ENCODE measurements around the gene MARCKS.

DNA sequence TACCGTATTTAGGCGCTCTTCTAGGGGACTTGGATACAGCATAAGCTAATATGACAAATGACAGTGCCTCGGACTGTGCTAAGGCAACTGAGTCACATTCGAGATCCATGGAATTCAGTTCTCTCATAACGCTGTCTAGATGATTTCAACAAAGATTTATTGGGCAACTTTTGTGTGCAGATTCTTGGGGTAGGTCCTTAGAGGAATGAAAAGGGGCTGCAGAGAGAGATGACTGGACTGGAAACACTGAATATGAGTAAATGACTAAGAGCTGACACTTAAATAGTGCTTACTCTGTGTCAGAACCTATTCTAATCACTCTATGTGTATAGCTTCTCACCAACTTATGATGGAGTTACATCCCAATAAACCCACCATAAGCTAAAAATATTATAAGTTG, 36.4 kb upstream of the MARCKS start:
- TF ChIP-seq POLR2AphosphoS5 (IDR thresholded peaks at IDR 0.05; ENCODE audit: low read depth, low read length) = no peak
- TF ChIP-seq, protein P1, sequence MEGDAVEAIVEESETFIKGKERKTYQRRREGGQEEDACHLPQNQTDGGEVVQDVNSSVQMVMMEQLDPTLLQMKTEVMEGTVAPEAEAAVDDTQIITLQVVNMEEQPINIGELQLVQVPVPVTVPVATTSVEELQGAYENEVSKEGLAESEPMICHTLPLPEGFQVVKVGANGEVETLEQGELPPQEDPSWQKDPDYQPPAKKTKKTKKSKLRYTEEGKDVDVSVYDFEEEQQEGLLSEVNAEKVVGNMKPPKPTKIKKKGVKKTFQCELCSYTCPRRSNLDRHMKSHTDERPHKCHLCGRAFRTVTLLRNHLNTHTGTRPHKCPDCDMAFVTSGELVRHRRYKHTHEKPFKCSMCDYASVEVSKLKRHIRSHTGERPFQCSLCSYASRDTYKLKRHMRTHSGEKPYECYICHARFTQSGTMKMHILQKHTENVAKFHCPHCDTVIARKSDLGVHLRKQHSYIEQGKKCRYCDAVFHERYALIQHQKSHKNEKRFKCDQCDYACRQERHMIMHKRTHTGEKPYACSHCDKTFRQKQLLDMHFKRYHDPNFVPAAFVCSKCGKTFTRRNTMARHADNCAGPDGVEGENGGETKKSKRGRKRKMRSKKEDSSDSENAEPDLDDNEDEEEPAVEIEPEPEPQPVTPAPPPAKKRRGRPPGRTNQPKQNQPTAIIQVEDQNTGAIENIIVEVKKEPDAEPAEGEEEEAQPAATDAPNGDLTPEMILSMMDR (IDR thresholded peaks at IDR 0.05) = no peak
- TF ChIP-seq, protein P2, sequence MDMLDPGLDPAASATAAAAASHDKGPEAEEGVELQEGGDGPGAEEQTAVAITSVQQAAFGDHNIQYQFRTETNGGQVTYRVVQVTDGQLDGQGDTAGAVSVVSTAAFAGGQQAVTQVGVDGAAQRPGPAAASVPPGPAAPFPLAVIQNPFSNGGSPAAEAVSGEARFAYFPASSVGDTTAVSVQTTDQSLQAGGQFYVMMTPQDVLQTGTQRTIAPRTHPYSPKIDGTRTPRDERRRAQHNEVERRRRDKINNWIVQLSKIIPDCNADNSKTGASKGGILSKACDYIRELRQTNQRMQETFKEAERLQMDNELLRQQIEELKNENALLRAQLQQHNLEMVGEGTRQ (IDR thresholded peaks at IDR 0.05; ENCODE audit: borderline replicate concordance, low read depth, low read length) = no peak
- TF ChIP-seq, protein P3, sequence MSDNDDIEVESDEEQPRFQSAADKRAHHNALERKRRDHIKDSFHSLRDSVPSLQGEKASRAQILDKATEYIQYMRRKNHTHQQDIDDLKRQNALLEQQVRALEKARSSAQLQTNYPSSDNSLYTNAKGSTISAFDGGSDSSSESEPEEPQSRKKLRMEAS (IDR thresholded peaks at IDR 0.05; ENCODE audit: low read depth) = no peak
- TF ChIP-seq, protein P4, sequence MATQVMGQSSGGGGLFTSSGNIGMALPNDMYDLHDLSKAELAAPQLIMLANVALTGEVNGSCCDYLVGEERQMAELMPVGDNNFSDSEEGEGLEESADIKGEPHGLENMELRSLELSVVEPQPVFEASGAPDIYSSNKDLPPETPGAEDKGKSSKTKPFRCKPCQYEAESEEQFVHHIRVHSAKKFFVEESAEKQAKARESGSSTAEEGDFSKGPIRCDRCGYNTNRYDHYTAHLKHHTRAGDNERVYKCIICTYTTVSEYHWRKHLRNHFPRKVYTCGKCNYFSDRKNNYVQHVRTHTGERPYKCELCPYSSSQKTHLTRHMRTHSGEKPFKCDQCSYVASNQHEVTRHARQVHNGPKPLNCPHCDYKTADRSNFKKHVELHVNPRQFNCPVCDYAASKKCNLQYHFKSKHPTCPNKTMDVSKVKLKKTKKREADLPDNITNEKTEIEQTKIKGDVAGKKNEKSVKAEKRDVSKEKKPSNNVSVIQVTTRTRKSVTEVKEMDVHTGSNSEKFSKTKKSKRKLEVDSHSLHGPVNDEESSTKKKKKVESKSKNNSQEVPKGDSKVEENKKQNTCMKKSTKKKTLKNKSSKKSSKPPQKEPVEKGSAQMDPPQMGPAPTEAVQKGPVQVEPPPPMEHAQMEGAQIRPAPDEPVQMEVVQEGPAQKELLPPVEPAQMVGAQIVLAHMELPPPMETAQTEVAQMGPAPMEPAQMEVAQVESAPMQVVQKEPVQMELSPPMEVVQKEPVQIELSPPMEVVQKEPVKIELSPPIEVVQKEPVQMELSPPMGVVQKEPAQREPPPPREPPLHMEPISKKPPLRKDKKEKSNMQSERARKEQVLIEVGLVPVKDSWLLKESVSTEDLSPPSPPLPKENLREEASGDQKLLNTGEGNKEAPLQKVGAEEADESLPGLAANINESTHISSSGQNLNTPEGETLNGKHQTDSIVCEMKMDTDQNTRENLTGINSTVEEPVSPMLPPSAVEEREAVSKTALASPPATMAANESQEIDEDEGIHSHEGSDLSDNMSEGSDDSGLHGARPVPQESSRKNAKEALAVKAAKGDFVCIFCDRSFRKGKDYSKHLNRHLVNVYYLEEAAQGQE (IDR thresholded peaks at IDR 0.05; ENCODE audit: low read depth, low read length) = no peak
- no peak for TF ChIP-seq EP300 (IDR thresholded peaks at IDR 0.05; ENCODE audit: borderline replicate concordance in 1 of 2, low read depth in 1 of 2, low read length in 1 of 2)
- TF ChIP-seq MEF2A (IDR thresholded peaks at IDR 0.05; ENCODE audit: borderline replicate concordance, low read depth) = no peak
- no peak for TF ChIP-seq TAF1 (IDR thresholded peaks at IDR 0.05; ENCODE audit: borderline replicate concordance, low read depth, low read length)
- no peak for TF ChIP-seq CHD2 (IDR thresholded peaks at IDR 0.05; ENCODE audit: low read length, partially characterized antibody)
- no peak for TF ChIP-seq GATA2 (CRISPR knock-in tag; IDR thresholded peaks at IDR 0.05)
- no peak for TF ChIP-seq FOXM1 (IDR thresholded peaks at IDR 0.05; ENCODE audit: low read depth)

All from SK-N-SH (cell line).